T-helper 1 cell treated with Interleukin-12 subunit alpha and Interleukin-12 subunit beta and Interleukin-4 antibody, amounts not matched to agents 30 ng/mL and 1 ng/mL, for 36 hours (primary cell): ENCODE data around the gene LRRC71. TPM values are rescaled to one million over a fixed set of nuclear protein-coding genes. Genes with fewer than 3 reads are reported as not detected.

Source experiments
- total RNA-seq: library from RNA; stranded (reverse); gene quantifications from 2 replicates; pipeline ENCODE4 v1.2.3, GENCODE V29; 2022

The LRRC71 gene
- total RNA-seq, 1 donor from 2014 or later = not detected

Other genes with a start within 250 kb of the LRRC71 start
- 0.07 and 0.12 TPM in 2 replicates for gene NES, start 243.2 kb upstream of the LRRC71 start, total RNA-seq
- gene CRABP2, start 215.0 kb upstream of the LRRC71 start, total RNA-seq = 1.7 and 1.8 TPM in 2 replicates
- gene METTL25B, start 192.2 kb upstream of the LRRC71 start, total RNA-seq = 30.6 and 35.8 TPM in 2 replicates
- gene ISG20L2, start 191.9 kb upstream of the LRRC71 start, total RNA-seq = 55.7 and 59.7 TPM in 2 replicates
- gene MRPL24, start 179.5 kb upstream of the LRRC71 start, total RNA-seq = 61.0 and 67.4 TPM in 2 replicates
- gene HDGF, start 169.0 kb upstream of the LRRC71 start, total RNA-seq = 248 and 260 TPM in 2 replicates
- 90.1 and 91.3 TPM in 2 replicates for gene PRCC, start 153.1 kb upstream of the LRRC71 start, total RNA-seq
- gene SH2D2A, start 103.8 kb upstream of the LRRC71 start, total RNA-seq = 234 and 243 TPM in 2 replicates
- 0.63 and 0.81 TPM in 2 replicates for gene INSRR, start 61.5 kb upstream of the LRRC71 start, total RNA-seq
- gene NTRK1, start 59.8 kb upstream of the LRRC71 start, total RNA-seq = 13.5 and 13.8 TPM in 2 replicates
- 0.12 and 0.29 TPM in 2 replicates for gene PEAR1, start 26.9 kb upstream of the LRRC71 start, total RNA-seq
- 28.6 and 30.4 TPM in 2 replicates for gene ARHGEF11, start 125.1 kb downstream of the LRRC71 start, total RNA-seq
- not detected in 2 replicates for gene ETV3L, start 179.2 kb downstream of the LRRC71 start, total RNA-seq
- 45.7 and 49.4 TPM in 2 replicates for gene ETV3, start 217.8 kb downstream of the LRRC71 start, total RNA-seq